HG03575 (cell line): ENCODE measurements around the gene RPS15.

ENCODE experiments used
- ATAC-seq: cut with Tn5 transposase; IDR thresholded peaks from one replicate; pipeline ENCODE4 v1.9.1; 2021; ENCODE audit not compliant: unreplicated experiment, insufficient number of reproducible peaks, low FRiP score; ENCODE audit errors: extremely low read depth

The RPS15 gene

GRCh38 chr19:1438035-1438932, at the start of gene RPS15:
Gene RPS15 (plus strand): TSS chr19:1438396. CDS start chr19:1438426, 30 bp downstream.
- no peak for ATAC-seq

GRCh38 chr19:1388637-1389026, 49.6 kb upstream of the RPS15 start:
- no peak for ATAC-seq

- ATAC-seq: no peak
Measured at GRCh38 chr19:1389033-1389940, 48.9 kb upstream of the RPS15 start.

GRCh38 chr19:1390890-1391423, 47.2 kb upstream of the RPS15 start:
- no peak for ATAC-seq

- no peak for ATAC-seq
Measured at GRCh38 chr19:1392407-1392806, 45.8 kb upstream of the RPS15 start.

GRCh38 chr19:1392939-1393530, 45.2 kb upstream of the RPS15 start:
- ATAC-seq: no peak

GRCh38 chr19:1393841-1394240, 44.4 kb upstream of the RPS15 start:
- ATAC-seq: no peak

- no peak for ATAC-seq
Measured at GRCh38 chr19:1394252-1395193, 43.7 kb upstream of the RPS15 start.

- ATAC-seq: no peak
Measured at GRCh38 chr19:1395194-1396018, 42.8 kb upstream of the RPS15 start.

GRCh38 chr19:1396019-1396767, 42.0 kb upstream of the RPS15 start:
- no peak for ATAC-seq

GRCh38 chr19:1396768-1397679, 41.2 kb upstream of the RPS15 start:
- no peak for ATAC-seq

GRCh38 chr19:1397838-1398237, 40.4 kb upstream of the RPS15 start:
- ATAC-seq: no peak

- no peak for ATAC-seq
Measured at GRCh38 chr19:1399079-1399478, 39.1 kb upstream of the RPS15 start.

GRCh38 chr19:1399745-1400144, 38.5 kb upstream of the RPS15 start:
- no peak for ATAC-seq

- no peak for ATAC-seq
Measured at GRCh38 chr19:1400281-1401137, 37.7 kb upstream of the RPS15 start.
